ENCODE results near the gene NEDD4L.

The NEDD4L gene

DNA sequence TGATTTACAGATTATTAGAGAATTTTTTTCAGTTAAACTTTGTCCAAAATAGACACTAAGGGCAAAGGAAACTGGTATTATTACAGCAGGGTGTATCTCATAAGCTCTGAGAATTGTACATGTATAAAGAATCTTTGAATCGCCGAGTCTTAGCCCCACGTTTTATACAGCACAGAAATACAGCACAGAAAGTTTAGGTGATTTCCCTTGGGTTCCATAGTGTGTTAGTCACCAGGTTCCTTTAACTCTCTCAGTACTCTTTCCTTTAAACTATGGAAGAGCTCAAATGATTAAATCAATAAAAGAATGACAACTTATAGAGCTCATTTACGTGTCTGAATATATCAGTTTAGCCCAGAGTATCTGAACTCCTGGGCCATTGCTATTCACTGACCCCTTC lies 256.8 kb downstream of the NEDD4L start:
- Mint-ChIP-seq H3K27ac (no peak overlapping the region), H3K27me3 (ENCODE audit: low read depth, poor library complexity) (peaks cover under 1% of the 10 kb centered on the region), H3K4me3 (no peak overlapping the region), H3K36me3 (ENCODE audit: low read depth) (peaks cover 8% of the 10 kb centered on the region), H3K9me3 (peaks cover 17% of the 10 kb centered on the region), H3K4me1 (peaks cover 23% of the 10 kb centered on the region)
- no peak for DNase-seq
- TF ChIP-seq, protein P1, sequence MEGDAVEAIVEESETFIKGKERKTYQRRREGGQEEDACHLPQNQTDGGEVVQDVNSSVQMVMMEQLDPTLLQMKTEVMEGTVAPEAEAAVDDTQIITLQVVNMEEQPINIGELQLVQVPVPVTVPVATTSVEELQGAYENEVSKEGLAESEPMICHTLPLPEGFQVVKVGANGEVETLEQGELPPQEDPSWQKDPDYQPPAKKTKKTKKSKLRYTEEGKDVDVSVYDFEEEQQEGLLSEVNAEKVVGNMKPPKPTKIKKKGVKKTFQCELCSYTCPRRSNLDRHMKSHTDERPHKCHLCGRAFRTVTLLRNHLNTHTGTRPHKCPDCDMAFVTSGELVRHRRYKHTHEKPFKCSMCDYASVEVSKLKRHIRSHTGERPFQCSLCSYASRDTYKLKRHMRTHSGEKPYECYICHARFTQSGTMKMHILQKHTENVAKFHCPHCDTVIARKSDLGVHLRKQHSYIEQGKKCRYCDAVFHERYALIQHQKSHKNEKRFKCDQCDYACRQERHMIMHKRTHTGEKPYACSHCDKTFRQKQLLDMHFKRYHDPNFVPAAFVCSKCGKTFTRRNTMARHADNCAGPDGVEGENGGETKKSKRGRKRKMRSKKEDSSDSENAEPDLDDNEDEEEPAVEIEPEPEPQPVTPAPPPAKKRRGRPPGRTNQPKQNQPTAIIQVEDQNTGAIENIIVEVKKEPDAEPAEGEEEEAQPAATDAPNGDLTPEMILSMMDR (IDR thresholded peaks at IDR 0.05) = no peak

DNA sequence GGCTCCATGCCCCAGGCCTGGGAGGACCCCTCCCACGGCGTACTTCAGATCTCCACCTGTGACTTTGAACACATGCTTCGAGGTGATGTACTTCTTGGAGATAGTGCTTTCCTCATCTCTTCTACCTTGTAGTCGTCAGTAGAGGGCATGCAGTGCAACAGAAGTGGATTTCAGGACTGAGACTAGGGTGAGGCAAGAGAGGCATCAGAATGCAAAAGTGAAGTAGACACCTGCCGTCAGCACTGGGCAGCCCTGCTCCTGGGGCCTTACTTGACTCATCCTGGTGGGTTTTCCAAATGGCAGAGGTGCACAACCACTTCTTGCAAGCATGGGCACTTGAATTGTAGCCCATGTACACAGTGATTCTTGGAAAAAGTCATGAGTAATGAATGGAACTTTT lies 258.8 kb downstream of the NEDD4L start:
- TF ChIP-seq, protein P1 (IDR thresholded peaks at IDR 0.05) = no peak
- no peak for DNase-seq
- H3K36me3 Mint-ChIP-seq (ENCODE audit: low read depth) = peaks cover 10% of the 10 kb centered on the region
- peaks cover 23% of the 10 kb centered on the region for H3K9me3 Mint-ChIP-seq
- no peak overlapping the region for H3K27ac Mint-ChIP-seq
- no peaks in the 10 kb centered on the region for H3K27me3 Mint-ChIP-seq (ENCODE audit: low read depth, poor library complexity)
- peaks cover 15% of the 10 kb centered on the region for H3K4me1 Mint-ChIP-seq
- H3K4me3 Mint-ChIP-seq = no peak overlapping the region

DNA sequence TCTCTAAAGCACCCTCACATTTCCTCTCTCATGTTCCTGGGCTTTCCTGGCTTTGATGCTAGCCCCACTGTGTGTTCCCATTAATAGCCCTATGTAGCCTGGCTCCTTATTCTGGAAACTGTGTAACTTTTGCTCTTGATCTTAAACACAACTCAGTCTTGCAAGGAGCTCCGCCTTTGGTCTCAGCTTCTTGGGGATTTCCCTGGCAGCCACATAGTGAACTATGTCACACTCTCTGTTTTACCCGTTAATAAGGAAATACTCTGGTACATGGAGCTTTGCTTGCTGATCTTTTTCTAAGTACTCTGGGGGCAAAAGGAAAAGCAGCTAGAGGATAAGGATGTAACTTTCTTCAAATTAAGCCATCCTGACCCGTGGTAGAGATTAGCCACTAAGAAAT lies 259.3 kb downstream of the NEDD4L start:
- Mint-ChIP-seq H3K4me3 (no peak overlapping the region), H3K27me3 (ENCODE audit: low read depth, poor library complexity) (no peaks in the 10 kb centered on the region), H3K9me3 (peaks cover 23% of the 10 kb centered on the region), H3K27ac (no peak overlapping the region), H3K36me3 (ENCODE audit: low read depth) (peaks cover 10% of the 10 kb centered on the region), H3K4me1 (peaks cover 10% of the 10 kb centered on the region)
- TF ChIP-seq, protein P1 (IDR thresholded peaks at IDR 0.05) = no peak
- DNase-seq = no peak

DNA sequence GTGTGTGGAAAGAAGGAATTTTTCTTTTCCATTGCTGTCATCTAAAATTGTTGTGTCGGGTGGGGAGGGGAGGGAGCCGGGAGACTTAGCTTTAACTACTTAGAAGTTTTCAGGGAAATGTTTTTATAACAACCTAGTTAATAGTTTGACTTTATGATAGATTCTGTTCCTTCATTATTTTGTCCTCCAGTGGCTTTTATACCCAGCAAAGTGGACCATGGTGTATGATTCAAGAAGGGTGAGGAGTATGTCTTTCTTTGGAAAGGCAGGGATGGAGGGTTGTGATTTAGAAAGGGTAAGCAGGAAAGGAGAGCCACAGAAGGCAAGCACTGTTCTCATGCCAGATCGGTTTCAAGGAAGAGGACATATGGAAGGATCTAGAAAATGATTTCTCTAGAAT lies 261.8 kb downstream of the NEDD4L start:
- Mint-ChIP-seq H3K4me3 (no peak overlapping the region), H3K27me3 (ENCODE audit: low read depth, poor library complexity) (no peaks in the 10 kb centered on the region), H3K36me3 (ENCODE audit: low read depth) (peaks cover 10% of the 10 kb centered on the region), H3K27ac (no peak overlapping the region), H3K9me3 (peaks cover 23% of the 10 kb centered on the region), H3K4me1 (peaks cover 8% of the 10 kb centered on the region)
- DNase-seq = no peak
- TF ChIP-seq, protein P1 (IDR thresholded peaks at IDR 0.05) = no peak

DNA sequence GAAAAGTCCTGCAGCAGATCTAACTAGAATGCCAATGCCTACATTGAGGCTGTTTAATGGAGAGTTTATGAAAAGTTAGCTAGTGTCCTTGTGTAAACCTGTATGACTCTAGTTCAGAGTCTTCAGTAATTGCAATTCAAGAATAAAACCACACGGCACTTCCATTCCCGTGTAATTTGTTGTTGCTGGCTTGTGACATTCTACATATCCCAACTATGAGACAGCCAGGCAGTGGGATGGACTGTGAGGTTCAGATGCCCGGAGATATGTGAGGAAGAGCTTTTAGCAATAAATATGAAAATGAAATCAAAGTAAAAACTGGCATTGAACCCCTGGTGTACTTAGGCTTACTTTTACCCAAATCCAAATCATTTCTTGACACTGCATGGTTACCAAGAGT lies 263.4 kb downstream of the NEDD4L start:
- TF ChIP-seq, protein P1 (IDR thresholded peaks at IDR 0.05) = no peak
- Mint-ChIP-seq H3K27me3 (ENCODE audit: low read depth, poor library complexity) (no peaks in the 10 kb centered on the region), H3K9me3 (peaks cover 23% of the 10 kb centered on the region), H3K36me3 (ENCODE audit: low read depth) (peaks cover 10% of the 10 kb centered on the region), H3K4me1 (peaks cover 10% of the 10 kb centered on the region), H3K27ac (no peak overlapping the region), H3K4me3 (no peak overlapping the region)
- no peak for DNase-seq

DNA sequence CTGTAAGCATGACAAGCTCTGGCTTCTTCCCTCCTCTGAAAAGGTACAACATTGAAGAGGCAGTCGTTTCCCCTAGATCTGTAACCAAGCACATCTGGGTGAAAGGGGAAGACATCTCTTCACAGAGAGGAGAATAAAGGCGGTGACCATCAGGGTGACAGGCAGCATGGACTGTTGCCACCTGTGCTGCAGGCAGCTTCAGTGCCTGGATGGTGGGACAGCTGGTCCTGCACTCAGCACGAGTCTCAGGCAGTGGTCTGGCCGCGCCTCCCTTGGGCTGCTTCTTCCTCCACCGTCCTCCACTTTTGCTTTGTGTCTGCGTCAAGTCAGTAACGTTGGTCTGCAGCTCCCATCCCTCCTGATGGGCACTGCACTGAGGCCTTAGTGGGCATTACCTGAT lies 264.4 kb downstream of the NEDD4L start:
- H3K36me3 Mint-ChIP-seq (ENCODE audit: low read depth) = peaks cover 10% of the 10 kb centered on the region
- H3K27ac Mint-ChIP-seq = no peak overlapping the region
- no peak overlapping the region for H3K4me3 Mint-ChIP-seq
- TF ChIP-seq, protein P1 (IDR thresholded peaks at IDR 0.05) = no peak
- H3K27me3 Mint-ChIP-seq (ENCODE audit: low read depth, poor library complexity) = no peaks in the 10 kb centered on the region
- peaks cover 23% of the 10 kb centered on the region for H3K9me3 Mint-ChIP-seq
- peaks cover 10% of the 10 kb centered on the region for H3K4me1 Mint-ChIP-seq
- no peak for DNase-seq

Measured in nephron progenitor cell (in vitro differentiated cells).